A673 (cell line): ENCODE results near the gene CYBRD1.

Experiments
- EZH2 ChIP-seq: fragments of 200-600 bp; sonication (generic); IDR thresholded peaks from 2 replicates; pipeline ENCODE4 v1.6.1; 2017; ENCODE audit warnings: borderline replicate concordance, low read depth, mild to moderate bottlenecking, mixed read lengths, antibody characterized with exemption, low read length; ENCODE audit not compliant: poor library complexity, severe bottlenecking
- TF ChIP-seq, protein P1 (sequence below): fragments of 300-800, 200-600 bp; sonication (generic); conservative IDR thresholded peaks from 2 replicates; pipeline ENCODE4 v1.5.1; 2017; ENCODE audit warnings: low read depth, mild to moderate bottlenecking, antibody characterized with exemption, low read length, moderate library complexity, mixed read lengths

DNA sequence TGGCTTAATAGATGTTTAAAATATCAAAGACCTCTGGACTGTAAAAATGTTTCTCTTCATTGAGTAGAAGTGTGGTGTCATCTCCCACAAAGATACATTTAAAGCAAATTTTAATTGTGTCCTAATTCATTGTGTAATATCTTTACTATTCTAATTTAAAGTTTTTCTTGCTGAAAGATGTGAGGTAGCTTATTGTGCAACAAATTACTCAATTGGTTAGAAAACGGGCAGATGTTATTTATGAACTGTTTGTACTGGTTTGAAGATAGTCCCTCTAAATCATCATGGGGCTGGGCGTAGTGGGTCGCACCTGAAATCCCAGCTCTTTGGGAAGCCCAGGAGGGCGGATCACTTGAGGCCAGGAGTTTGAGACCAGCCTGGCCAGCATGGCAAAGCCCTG, 65.3 kb downstream of the CYBRD1 start:
- TF ChIP-seq, protein P1, sequence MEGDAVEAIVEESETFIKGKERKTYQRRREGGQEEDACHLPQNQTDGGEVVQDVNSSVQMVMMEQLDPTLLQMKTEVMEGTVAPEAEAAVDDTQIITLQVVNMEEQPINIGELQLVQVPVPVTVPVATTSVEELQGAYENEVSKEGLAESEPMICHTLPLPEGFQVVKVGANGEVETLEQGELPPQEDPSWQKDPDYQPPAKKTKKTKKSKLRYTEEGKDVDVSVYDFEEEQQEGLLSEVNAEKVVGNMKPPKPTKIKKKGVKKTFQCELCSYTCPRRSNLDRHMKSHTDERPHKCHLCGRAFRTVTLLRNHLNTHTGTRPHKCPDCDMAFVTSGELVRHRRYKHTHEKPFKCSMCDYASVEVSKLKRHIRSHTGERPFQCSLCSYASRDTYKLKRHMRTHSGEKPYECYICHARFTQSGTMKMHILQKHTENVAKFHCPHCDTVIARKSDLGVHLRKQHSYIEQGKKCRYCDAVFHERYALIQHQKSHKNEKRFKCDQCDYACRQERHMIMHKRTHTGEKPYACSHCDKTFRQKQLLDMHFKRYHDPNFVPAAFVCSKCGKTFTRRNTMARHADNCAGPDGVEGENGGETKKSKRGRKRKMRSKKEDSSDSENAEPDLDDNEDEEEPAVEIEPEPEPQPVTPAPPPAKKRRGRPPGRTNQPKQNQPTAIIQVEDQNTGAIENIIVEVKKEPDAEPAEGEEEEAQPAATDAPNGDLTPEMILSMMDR: no peak
- TF ChIP-seq EZH2: no peak
